Measurements from ENCODE around the gene OMA1. TPM values are rescaled to one million over a fixed set of nuclear protein-coding genes. Genes with fewer than 3 reads are reported as not detected.

OMA1 gene
- total RNA-seq, 4 donors from 2014 or later = 50.6 to 67.6 (median 58.5) TPM

DNA sequence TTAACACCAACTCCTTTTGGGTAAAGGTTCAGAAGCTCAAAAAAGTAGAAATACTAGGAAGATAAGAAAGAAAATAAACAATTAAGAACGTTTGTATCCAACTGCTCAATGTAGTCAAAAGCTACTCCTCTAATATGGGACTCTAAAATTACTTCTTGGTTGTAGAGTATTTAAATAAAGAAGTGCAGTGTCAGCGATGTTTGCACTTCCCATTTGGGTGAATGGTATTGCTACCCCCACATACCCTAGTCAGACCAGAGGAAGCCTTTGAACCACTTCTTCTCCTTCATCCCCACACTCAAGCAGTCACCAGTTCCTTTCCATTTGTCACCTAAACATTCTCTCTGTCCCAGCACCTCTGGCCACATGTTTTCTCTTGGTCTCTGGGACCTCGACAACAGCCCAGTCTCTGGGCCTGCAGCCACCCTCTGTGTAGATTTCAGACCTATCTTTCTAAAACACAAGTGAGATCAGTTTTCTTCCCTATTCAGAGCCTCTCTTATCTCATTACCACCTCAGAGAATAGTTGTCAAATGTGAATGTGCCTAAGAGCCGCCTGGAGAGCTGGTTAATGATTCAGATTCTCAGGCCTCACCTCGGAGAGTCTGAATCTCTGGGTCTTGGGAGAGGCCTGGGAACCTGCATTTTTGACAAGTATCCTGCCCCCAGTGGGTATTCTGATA, 109.8 kb downstream of the OMA1 start:
- no peaks in the 10 kb centered on the region for H3K36me3 ChIP-seq
- DNase-seq = no peak
- H3K9me3 ChIP-seq = no peaks in the 10 kb centered on the region
- intact Hi-C loops (cut with DNase I) = no loop called here
- 79 to 90% methylated on average over 5 of the region's 5 CpGs for WGBS, 2 donors
- H3K4me3 ChIP-seq (replicated peaks in 1 of 3) = no peak overlapping the region
- no peaks in the 10 kb centered on the region for H3K27me3 ChIP-seq
- peaks cover 0 to 7% of the 10 kb centered on the region in 2 donors for H3K4me1 ChIP-seq
- TF ChIP-seq POLR2A (IDR thresholded peaks at IDR 0.05) = no peak
- TF ChIP-seq, protein P1, sequence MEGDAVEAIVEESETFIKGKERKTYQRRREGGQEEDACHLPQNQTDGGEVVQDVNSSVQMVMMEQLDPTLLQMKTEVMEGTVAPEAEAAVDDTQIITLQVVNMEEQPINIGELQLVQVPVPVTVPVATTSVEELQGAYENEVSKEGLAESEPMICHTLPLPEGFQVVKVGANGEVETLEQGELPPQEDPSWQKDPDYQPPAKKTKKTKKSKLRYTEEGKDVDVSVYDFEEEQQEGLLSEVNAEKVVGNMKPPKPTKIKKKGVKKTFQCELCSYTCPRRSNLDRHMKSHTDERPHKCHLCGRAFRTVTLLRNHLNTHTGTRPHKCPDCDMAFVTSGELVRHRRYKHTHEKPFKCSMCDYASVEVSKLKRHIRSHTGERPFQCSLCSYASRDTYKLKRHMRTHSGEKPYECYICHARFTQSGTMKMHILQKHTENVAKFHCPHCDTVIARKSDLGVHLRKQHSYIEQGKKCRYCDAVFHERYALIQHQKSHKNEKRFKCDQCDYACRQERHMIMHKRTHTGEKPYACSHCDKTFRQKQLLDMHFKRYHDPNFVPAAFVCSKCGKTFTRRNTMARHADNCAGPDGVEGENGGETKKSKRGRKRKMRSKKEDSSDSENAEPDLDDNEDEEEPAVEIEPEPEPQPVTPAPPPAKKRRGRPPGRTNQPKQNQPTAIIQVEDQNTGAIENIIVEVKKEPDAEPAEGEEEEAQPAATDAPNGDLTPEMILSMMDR (IDR thresholded peaks at IDR 0.05) = no peak
- no peak overlapping the region for H3K27ac ChIP-seq

DNA sequence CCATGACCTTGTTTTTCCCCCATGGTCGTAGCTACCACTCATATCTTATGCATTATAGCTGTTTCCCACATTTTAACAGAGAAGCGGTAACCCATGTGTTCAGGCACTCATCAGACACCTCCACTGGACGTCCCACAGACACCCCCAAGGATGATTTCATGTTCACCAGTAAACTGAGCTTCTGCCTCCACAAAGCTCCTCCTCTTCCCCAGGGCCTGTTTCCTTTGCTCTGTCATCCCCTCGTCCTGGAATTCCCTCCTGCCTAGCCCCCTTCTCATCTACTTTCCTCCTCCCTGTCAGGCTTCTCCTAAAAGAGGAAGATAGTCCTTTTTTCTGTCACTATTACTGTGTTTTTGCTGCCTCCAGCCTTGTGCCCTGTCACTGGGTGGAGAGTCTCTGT, 111.2 kb downstream of the OMA1 start:
- TF ChIP-seq POLR2A (IDR thresholded peaks at IDR 0.05) = no peak
- Histone ChIP-seq H3K27ac (no peak overlapping the region), H3K27me3 (no peaks in the 10 kb centered on the region), H3K9me3 (no peaks in the 10 kb centered on the region), H3K4me3 (replicated peaks in 1 of 3) (no peak overlapping the region), H3K4me1 (peaks cover 0 to 7% of the 10 kb centered on the region in 2 donors), H3K36me3 (no peaks in the 10 kb centered on the region)
- intact Hi-C loops (cut with DNase I) = no loop called here
- 81 to 82% methylated on average over 4 of the region's 4 CpGs for WGBS, 2 donors
- no peak for DNase-seq

DNA sequence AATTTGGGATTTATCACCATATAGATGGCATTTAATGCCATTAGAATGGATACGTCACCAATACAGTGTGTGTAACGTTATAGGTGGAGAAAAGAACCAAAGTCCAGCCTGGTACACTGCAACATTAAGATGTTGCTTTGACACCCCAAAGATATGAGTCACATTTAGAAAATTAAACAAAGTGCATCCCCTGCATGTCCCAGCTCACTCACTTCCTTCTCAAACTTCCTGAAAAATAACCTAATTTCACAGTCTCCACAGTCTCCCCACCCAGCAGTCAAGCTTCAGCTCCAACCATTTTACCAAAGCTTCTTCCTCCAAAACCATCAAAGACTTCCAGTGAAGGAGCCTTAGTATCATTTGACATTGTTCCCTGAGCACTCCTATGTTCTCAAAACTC, 111.9 kb downstream of the OMA1 start:
- WGBS, 2 donors = 91 to 92% methylated on average over 2 of the region's 2 CpGs
- H3K27ac ChIP-seq = no peak overlapping the region

DNA sequence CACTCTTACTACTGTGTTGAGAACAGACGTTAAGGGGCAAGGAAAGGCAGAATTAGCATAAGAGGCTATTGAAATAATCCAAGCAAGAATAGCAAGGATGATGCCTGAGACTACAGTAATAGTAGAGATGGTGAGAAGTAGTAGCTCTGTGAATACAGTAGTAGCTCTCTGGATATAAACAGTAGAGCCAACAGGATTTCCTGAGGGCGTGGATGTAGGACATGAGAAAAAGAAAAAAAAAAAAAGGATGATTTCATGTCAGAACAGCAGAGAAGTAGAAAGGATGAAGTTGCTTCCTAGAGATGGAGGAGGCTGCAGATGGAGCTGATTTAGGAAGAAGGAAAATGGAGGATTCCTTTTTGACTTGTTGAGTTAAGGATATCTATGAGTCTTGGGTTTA, 112.3 kb downstream of the OMA1 start:
- H3K36me3 ChIP-seq = no peaks in the 10 kb centered on the region
- 58 to 72% methylated on average over 2 of the region's 2 CpGs for WGBS, 2 donors
- no peak for DNase-seq
- peaks cover 0 to 7% of the 10 kb centered on the region in 2 donors for H3K4me1 ChIP-seq
- intact Hi-C loops (cut with DNase I) = no loop called here
- H3K4me3 ChIP-seq (replicated peaks in 1 of 3) = no peak overlapping the region
- TF ChIP-seq, protein P1 (IDR thresholded peaks at IDR 0.05) = no peak
- no peak for TF ChIP-seq POLR2A (IDR thresholded peaks at IDR 0.05)
- H3K27ac ChIP-seq = no peak overlapping the region
- H3K27me3 ChIP-seq = no peaks in the 10 kb centered on the region
- H3K9me3 ChIP-seq = no peaks in the 10 kb centered on the region

More for the DNA sequence above, 111.9 kb downstream of the OMA1 start:
- Histone ChIP-seq H3K27me3 (no peaks in the 10 kb centered on the region), H3K9me3 (no peaks in the 10 kb centered on the region), H3K36me3 (no peaks in the 10 kb centered on the region), H3K4me3 (replicated peaks in 1 of 3) (no peak overlapping the region), H3K4me1 (peaks cover 0 to 7% of the 10 kb centered on the region in 2 donors)
- intact Hi-C loops (cut with DNase I) = no loop called here
- no peak for TF ChIP-seq POLR2A (IDR thresholded peaks at IDR 0.05)
- TF ChIP-seq, protein P1 (IDR thresholded peaks at IDR 0.05) = no peak
- no peak for DNase-seq

DNA sequence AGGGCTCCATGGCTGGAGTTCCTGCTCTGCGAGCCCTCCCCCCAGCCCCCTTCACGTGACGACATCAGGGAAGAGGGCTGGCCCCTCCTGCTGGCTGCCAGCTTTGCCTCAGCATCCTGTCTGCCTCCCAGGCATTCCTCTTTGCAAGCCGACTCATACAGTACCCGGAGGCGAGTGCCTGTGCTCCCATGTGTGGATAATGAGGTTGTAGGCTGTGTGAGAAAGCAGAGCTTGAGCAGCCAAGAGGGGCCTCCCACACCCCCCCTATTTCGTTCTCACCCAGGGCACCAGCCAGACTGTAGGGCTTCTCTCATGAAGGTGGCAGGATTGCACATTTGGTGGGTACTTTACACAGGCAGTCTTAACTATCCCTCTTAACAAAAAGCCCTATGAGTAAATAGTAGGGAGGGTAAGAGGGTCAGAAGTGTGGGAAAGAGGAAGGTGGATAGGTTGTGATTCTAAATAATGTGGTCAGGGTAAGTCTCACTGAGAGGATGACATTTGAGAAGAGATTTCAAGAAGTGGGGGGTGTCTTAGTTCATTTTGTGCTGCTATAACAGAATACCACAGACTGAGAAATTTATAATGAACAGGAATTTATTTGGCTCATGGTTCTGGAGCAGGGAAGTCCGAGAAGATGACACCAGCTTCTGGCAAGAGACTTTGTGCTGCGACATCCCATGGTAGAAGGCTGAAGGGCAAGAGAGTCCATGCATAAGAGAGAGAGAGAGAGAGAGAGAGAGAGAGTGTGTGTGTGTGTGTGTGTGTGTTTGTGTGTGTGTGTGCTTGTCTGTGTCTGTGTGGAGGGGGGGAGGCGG, 113.5 kb downstream of the OMA1 start:
- Histone ChIP-seq H3K27me3 (no peaks in the 10 kb centered on the region), H3K4me1 (peaks cover 0 to 7% of the 10 kb centered on the region in 2 donors), H3K36me3 (no peaks in the 10 kb centered on the region), H3K4me3 (replicated peaks in 1 of 3) (no peak overlapping the region), H3K27ac (no peak overlapping the region), H3K9me3 (no peaks in the 10 kb centered on the region)
- DNase-seq = peak; percentile 28 to 55
- intact Hi-C loops (cut with DNase I) = no loop called here
- 22% methylated on average over 10 of the region's 10 CpGs for WGBS, 2 donors
- TF ChIP-seq, protein P1 (IDR thresholded peaks at IDR 0.05) = no peak
- TF ChIP-seq POLR2A (IDR thresholded peaks at IDR 0.05) = no peak

Measured in thyroid gland (tissue), 4 donors.